Activated T-helper 1 cell treated with anti-CD3 and anti-CD28 coated beads, Interleukin-12 subunit alpha, Interleukin-12 subunit beta, Interleukin-2, Interleukin-4 antibody, amounts not matched to agents 30 ng/mL and 10 ng/mL and 1 ng/mL, durations not matched to agents 14 hours and 24 hours and 36 hours (primary cell): ENCODE data around the gene S1PR5. TPM values are rescaled to one million over a fixed set of nuclear protein-coding genes. Genes with fewer than 3 reads are reported as not detected.
A peak's percentile ranks its signal among the peaks of the same experiment; 100 is the strongest.
"Not testable (repeated sequence)": the region's sequence is repeated elsewhere in the genome, so short reads cannot be mapped to it uniquely, and the experiment has no call there.

ENCODE experiments used
- DNase-seq: peaks from one replicate; pipeline ENCODE4 v3.0.0; 2021; ENCODE audit warnings: low spot score
- H3K27ac Mint-ChIP-seq: one replicate; pipeline ENCODE4 v1.8.0; 2021; ENCODE audit warnings: mild to moderate bottlenecking, mixed read lengths
- H3K27me3 Mint-ChIP-seq: one replicate; pipeline ENCODE4 v1.8.0; 2022; ENCODE audit warnings: mild to moderate bottlenecking, moderate library complexity, mixed read lengths; ENCODE audit not compliant: insufficient read depth
- H3K36me3 Mint-ChIP-seq: one replicate; pipeline ENCODE4 v1.8.0; 2021; ENCODE audit warnings: low read depth, mixed read lengths
- H3K4me1 Mint-ChIP-seq: one replicate; pipeline ENCODE4 v1.8.0; 2021; ENCODE audit warnings: low read depth, mixed read lengths
- H3K4me3 Mint-ChIP-seq: one replicate; pipeline ENCODE4 v1.8.0; 2021; ENCODE audit warnings: mild to moderate bottlenecking, moderate library complexity, mixed read lengths
- H3K9me3 Mint-ChIP-seq: one replicate; pipeline ENCODE4 v1.8.0; 2021; ENCODE audit warnings: mixed read lengths
- intact Hi-C: fragments of 100-400 bp; cut with micrococcal nuclease; formaldehyde crosslinking; loops from one replicate; pipeline ENCODE4 v1.15.1; 2024
- total RNA-seq: library from RNA; stranded (reverse); gene quantifications from 2 replicates; pipeline ENCODE4 v1.2.3, GENCODE V29; 2022

Gene S1PR5
- total RNA-seq, 1 donor from 2014 or later = not detected

DNA sequence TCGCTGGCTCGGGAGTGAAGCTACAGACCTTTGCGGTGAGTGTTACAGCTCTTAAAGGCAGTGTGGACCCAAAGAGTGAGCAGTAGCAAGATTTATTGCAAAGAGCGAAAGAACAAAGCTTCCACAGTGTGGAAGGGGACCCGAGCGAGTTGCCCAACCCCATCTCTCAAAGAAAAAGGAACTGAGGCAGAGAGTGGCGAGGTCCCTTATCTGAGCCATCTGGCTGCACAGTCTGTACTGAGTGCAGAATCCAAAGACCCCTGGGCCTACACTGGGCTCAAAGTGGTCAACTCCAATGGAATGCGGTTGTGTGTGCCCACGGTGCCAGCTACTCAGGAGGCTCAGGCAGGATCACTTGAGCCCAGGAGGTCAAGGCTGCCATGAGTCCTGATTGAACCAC is 21.8 kb upstream of the S1PR5 start:
- DNase-seq, H3K4me1 Mint-ChIP-seq, H3K36me3 Mint-ChIP-seq, H3K4me3 Mint-ChIP-seq, H3K9me3 Mint-ChIP-seq, intact Hi-C loops, H3K27ac Mint-ChIP-seq: not testable (repeated sequence)
- H3K27me3 Mint-ChIP-seq = peaks cover 47% of the 10 kb centered on the region

DNA sequence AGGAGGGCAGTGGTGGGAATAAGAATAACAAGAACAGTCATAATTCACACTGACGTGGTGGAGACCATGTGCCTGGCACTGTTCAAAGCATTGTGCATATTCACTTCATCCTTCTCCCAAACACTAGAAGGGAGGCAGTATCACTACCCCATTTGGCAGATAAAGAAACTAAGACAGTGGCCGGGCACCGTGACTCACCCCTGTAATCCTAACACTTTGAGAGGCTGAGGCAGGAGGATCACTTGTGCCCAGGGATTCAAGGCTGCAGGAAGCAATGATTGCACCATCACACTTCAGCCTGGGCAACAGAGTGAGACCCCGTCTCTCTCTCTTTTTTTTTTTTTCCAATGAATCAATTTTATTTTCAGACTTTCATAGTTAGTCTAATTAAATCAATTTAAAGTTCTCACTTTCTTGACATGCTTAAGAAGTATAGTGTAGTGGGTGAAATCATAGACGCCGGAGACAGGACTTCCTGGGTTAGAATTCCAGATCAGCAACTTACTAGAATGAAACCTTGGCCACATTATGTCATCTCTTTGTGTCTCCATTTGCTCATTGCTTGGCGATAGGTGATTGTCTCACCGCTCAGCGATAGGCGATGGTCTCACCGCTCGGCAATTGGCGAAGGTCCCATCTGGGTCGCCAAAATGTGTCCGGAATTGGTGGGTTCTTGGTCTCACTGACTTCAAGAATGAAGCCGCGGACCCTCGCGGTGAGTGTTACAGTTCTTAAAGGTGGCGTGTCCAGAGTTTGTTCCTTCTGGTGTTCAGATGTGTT is 21.1 kb upstream of the S1PR5 start:
- H3K27ac Mint-ChIP-seq = no peak overlapping the region
- intact Hi-C loops = no loop called here
- H3K4me1 Mint-ChIP-seq = no peaks in the 10 kb centered on the region
- H3K9me3 Mint-ChIP-seq = no peaks in the 10 kb centered on the region
- H3K4me3 Mint-ChIP-seq = no peak overlapping the region
- no peak for DNase-seq
- H3K27me3 Mint-ChIP-seq = peaks cover 47% of the 10 kb centered on the region
- H3K36me3 Mint-ChIP-seq = no peaks in the 10 kb centered on the region

DNA sequence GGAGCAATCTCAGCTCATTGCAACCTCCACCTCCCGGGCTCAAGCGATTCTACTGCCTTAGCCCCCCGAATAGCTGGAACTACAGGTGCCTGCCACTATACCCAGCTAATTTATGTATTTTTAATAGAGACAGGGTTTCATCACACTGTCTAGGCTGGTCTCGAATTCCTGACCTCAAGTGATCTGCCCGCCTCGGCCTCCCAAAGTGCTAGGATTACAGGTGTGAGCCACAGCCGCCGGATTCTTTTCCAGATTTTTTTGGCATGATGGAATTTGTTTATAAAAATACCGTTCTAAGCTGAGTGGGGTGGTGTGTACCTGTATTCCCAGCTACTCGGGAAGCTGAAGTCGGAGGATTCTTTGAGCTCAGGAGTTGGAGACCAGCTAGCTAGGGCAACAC is 20.4 kb upstream of the S1PR5 start:
- intact Hi-C loops = no loop called here
- Mint-ChIP-seq H3K9me3 (no peaks in the 10 kb centered on the region), H3K27me3 (peaks cover 42% of the 10 kb centered on the region), H3K27ac (no peak overlapping the region), H3K4me1 (no peaks in the 10 kb centered on the region), H3K36me3 (no peaks in the 10 kb centered on the region), H3K4me3 (no peak overlapping the region)
- DNase-seq = no peak

DNA sequence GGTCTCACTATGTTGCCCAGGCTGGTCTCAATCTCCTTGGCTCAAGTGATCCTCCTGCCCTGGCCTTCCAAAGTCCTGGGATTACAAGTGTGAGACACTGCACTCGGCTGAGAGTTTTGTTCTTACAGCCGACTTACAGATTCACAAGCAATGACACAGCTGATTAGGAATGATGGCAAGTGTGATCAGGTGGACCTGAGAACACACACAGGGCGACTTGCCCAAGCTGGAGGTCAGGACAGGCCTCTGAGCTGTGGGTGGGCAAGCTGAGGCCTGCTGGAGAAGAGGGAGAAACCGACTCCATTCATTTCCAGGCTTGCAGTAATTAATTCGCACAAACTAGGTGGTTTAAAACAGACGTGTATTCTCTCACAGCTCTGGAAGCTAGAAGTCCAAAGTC is 18.4 kb upstream of the S1PR5 start:
- intact Hi-C loops = no loop called here
- no peak for DNase-seq
- no peaks in the 10 kb centered on the region for H3K4me1 Mint-ChIP-seq
- H3K27ac Mint-ChIP-seq = no peak overlapping the region
- no peak overlapping the region for H3K4me3 Mint-ChIP-seq
- peaks cover 43% of the 10 kb centered on the region for H3K27me3 Mint-ChIP-seq
- no peaks in the 10 kb centered on the region for H3K36me3 Mint-ChIP-seq
- peaks cover 3% of the 10 kb centered on the region for H3K9me3 Mint-ChIP-seq

DNA sequence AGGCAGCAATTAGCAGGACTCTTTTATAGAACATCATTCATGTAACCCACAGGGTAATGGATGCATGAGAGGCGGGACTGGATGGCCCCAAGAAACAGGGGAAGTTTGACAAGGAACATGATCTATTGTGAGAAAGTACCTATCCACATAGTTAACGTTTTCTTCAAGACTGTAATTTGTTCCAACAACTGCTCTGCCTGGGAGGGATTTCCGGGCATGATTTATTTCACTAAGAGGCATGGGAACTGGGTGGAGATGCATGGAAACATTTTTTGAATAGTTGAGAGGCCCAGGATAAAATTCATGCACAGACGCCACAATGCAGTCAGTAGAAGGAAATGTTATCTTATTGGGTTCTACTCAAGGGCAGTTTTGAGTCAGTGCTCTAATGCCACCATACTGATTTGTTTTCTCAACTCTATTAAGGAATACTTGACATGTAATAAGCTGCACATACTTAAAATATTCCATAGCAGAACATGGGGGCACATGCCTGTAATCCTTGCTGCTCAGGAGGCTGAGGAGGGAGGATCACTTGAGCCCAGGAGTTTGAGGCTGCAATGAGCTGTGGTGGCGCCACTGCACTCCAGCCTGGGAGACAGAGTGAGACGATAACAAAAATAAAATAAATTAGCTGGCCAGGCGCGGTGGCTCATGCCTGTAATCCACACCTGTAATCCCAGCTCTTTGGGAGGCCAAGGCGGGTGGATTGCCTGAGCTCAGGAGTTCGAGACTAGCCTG is 16.6 kb upstream of the S1PR5 start:
- Mint-ChIP-seq H3K27me3 (peaks cover 26% of the 10 kb centered on the region), H3K4me1 (no peaks in the 10 kb centered on the region), H3K36me3 (no peaks in the 10 kb centered on the region), H3K9me3 (peaks cover 3% of the 10 kb centered on the region), H3K27ac (no peak overlapping the region), H3K4me3 (no peak overlapping the region)
- intact Hi-C loops = no loop called here
- no peak for DNase-seq

DNA sequence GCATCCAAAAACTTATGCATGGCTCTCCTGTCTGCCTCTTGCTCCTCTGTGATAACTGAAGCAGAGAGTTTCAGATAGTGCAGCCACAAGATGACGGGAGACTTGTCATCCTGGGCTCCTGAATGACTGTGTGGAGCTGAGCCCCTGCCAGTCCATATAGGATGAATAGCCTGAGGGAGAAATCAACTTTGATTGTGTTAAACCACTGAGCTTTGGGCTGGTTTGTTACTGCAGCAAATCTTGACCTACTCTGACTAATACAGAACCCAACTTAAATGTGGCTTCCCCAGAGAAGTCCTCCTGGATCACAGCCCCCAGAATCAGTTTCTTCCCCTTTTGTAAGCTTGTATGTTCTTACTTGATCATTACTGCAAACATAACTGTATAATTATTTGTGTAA is 15.2 kb upstream of the S1PR5 start:
- Mint-ChIP-seq H3K9me3 (peaks cover 3% of the 10 kb centered on the region), H3K4me3 (no peak overlapping the region)

DNA sequence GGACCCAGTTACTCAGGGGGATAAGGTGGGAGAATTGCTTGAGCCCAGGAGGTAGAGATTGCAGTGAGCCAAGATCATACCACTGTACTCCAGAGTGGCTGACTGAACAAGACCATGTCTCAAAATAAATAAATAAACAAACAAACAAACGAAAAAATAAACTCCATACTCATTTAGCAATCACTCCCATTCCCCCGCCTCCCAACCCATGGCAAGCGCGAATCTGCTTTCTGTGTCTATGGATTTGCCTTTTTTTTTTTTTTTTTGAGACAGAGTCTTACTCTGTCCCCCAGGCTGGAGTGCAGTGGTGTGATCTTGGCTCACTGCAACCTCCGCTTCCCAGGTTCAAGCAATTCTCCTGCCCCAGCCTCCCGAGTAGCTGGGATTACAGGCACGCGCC is 9.6 kb upstream of the S1PR5 start:
- H3K4me3 Mint-ChIP-seq, H3K36me3 Mint-ChIP-seq, H3K4me1 Mint-ChIP-seq, H3K27ac Mint-ChIP-seq, H3K9me3 Mint-ChIP-seq, DNase-seq, intact Hi-C loops: not testable (repeated sequence)
- peaks cover 18% of the 10 kb centered on the region for H3K27me3 Mint-ChIP-seq

More for the DNA sequence above, 15.2 kb upstream of the S1PR5 start:
- no peak for DNase-seq
- intact Hi-C loops = no loop called here
- Mint-ChIP-seq H3K27ac (no peak overlapping the region), H3K27me3 (peaks cover 16% of the 10 kb centered on the region), H3K36me3 (no peaks in the 10 kb centered on the region), H3K4me1 (no peaks in the 10 kb centered on the region)

DNA sequence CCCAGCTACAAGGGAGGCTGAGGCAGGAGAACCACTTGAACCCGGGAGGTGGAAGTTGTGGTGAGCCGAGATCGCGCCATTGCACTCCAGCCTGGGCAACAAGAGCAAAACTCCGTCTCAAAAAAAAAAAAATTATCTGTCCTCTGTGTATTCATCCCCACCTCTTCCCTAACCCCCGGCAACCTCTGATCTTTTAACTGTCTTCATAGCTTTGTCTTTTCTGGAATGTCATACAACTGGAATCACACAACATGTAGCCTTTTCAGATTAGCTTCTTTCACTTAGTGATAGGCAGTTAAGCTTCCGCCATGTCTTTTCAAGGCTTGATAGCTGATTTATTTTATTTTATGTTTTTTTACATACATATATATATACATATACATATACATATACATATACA is 8.4 kb upstream of the S1PR5 start:
- Mint-ChIP-seq H3K4me3 (no peak overlapping the region), H3K36me3 (no peaks in the 10 kb centered on the region), H3K9me3 (no peaks in the 10 kb centered on the region), H3K27ac (no peak overlapping the region), H3K27me3 (peaks cover 22% of the 10 kb centered on the region), H3K4me1 (no peaks in the 10 kb centered on the region)
- no peak for DNase-seq
- intact Hi-C loops = no loop called here

DNA sequence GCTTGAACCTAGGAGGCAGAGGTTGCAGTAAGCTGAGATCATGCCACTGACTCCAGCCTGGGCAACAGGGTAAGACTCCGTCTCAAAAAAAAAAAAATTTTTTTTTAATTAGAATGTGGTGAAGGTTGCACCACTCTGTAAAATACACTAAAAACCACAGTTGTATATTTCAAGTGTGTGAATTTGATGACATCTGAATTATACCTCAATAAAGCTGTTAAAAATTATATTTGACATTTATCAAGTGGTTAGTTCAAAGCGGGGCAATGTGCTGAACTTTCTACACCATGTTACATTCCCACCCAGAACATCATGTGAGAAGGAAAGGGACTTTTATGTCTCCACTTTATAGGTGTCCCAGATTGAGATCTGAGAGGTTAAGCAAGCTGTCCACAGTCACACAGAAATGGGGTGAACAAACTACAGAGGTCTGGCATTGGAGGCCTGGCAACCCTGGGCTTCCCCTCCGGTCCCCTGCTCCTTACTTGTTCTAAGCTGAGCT is 5.9 kb upstream of the S1PR5 start:
- H3K9me3 Mint-ChIP-seq = no peaks in the 10 kb centered on the region
- H3K27ac Mint-ChIP-seq = no peak overlapping the region
- H3K4me3 Mint-ChIP-seq = no peak overlapping the region
- peaks cover 13% of the 10 kb centered on the region for H3K4me1 Mint-ChIP-seq
- H3K36me3 Mint-ChIP-seq = peaks cover 2% of the 10 kb centered on the region
- intact Hi-C loops = no loop called here
- H3K27me3 Mint-ChIP-seq = peaks cover 39% of the 10 kb centered on the region
- DNase-seq = no peak

DNA sequence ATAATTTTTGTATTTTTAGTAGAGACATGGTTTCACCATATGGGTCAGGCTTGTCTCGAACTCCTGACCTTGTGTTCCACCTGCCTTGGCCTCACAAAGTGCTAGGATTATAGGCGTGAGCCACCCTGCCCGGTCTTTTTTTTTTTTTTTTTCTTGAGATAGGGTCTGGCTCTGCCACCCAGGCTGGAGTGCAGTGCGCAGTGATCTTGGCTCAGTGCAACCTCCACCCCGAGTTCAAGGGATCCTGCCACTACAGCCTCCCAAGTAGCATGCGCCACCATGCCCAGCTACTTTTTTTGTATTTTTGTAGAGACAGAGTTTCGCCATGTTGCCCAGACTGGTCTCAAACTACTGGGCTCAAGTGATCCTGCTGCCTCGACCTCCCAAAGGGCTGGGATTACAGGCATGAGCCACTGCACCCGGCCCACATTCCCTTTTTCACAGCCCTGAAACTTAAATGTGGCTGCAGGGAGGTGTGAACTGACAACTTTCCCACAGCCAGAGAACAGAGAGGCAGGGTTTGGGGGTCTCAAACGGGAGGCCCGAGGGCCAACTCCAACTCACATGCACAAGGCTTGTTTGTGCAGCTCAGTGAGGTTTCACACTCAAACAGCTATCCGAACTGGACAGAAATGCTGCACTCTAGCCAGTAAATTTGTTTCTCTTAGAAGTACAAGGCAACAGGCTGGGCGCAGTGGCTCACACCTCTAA is 4.4 kb upstream of the S1PR5 start:
- Mint-ChIP-seq H3K9me3 (no peaks in the 10 kb centered on the region), H3K4me1 (peaks cover 20% of the 10 kb centered on the region), H3K27me3 (peaks cover 47% of the 10 kb centered on the region), H3K4me3 (no peak overlapping the region), H3K27ac (no peak overlapping the region), H3K36me3 (peaks cover 4% of the 10 kb centered on the region)
- no peak for DNase-seq
- intact Hi-C loops = no loop called here

DNA sequence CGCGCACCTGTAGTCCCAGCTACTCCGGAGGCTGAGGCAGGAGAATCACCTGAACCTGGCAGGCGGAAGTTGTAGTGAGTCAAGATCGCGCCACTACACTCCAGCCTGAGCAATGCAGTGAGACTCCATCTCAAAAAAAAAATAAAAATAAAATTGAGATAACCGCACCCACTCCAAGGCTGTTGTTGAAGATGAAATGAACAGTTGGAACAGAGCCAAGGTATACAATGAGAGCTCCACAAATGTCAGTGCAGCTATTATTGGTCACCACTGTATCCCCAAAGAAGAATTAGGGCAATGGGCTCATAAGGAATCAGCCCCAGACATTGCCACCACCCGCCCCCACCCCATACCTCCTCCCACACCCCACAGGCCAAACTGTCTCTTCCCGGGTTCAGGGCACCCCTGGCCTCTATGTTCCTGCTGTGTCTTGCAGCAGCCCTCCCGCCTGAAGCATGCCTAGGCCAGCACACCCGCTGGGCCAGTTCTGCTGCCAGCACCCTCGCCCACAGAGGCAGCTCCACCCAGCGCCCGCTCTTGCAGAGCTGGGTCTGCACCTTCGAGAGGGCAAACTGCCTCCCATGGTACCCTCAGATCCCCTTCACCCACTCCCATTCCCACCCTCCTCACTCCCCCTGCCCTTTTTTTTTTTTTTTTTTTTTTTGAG is 3.5 kb upstream of the S1PR5 start:
- DNase-seq = no peak
- Mint-ChIP-seq H3K36me3 (peaks cover 4% of the 10 kb centered on the region), H3K27me3 (peaks cover 55% of the 10 kb centered on the region), H3K27ac (no peak overlapping the region), H3K4me3 (no peak overlapping the region), H3K9me3 (no peaks in the 10 kb centered on the region), H3K4me1 (peaks cover 22% of the 10 kb centered on the region)
- intact Hi-C loops = no loop called here

DNA sequence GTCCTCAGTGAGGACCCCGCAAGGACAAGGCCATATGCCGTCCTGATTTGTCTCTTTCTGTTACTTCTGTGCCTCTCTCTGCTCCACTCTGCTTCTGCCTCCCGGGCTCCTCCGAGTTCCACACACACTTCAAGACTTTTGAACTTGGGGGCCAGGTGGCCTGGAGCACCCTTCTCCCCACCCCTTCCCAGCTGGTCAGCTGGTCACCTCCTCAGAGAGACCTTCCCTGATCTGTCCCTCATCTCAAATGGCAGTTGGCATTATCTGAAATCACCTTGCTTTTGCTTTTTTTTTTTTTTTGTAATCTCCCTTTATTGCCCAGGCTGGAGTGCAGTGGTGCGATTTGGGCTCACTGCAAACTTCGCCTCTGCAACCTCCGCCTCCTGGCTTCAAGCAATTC is 2.2 kb upstream of the S1PR5 start:
- Mint-ChIP-seq H3K27me3 (peaks cover 67% of the 10 kb centered on the region), H3K4me3 (peak overlapping the region; percentile 11), H3K9me3 (no peaks in the 10 kb centered on the region), H3K4me1 (peaks cover 22% of the 10 kb centered on the region), H3K36me3 (peaks cover 4% of the 10 kb centered on the region), H3K27ac (no peak overlapping the region)
- no peak for DNase-seq
- intact Hi-C loops = no loop called here
